Mucosa of descending colon (tissue), 3 donors: ENCODE results near the gene EPAS1. TPM values are rescaled to one million over a fixed set of nuclear protein-coding genes. Genes with fewer than 3 reads are reported as not detected.

Experiments
- ATAC-seq: fragments of 200-7000 bp; cut with Tn5 transposase; one replicate; pipeline ENCODE4 v1.9.1; 2020; ENCODE audit warnings: mild to moderate bottlenecking, moderate library complexity
- DNase-seq, 3 donors: peaks; one replicate each; pipeline ENCODE4 v3.0.0-alpha.2; 2020
- H3K36me3 ChIP-seq: fragments of 200-600 bp; one replicate; pipeline ENCODE4 v1.8.0; 2021; ENCODE audit warnings: low read depth, mild to moderate bottlenecking
- H3K4me1 ChIP-seq: fragments of 200-600 bp; one replicate; pipeline ENCODE4 v1.8.0; 2021; ENCODE audit warnings: low read depth, mild to moderate bottlenecking
- H3K4me3 ChIP-seq: fragments of 200-600 bp; one replicate; pipeline ENCODE4 v1.8.0; 2021; ENCODE audit warnings: mild to moderate bottlenecking
- H3K9me3 ChIP-seq: fragments of 200-600 bp; one replicate; pipeline ENCODE4 v1.8.0; 2021; ENCODE audit warnings: mild to moderate bottlenecking
- CTCF ChIP-seq: fragments of 200-600 bp; IDR thresholded peaks from one replicate; pipeline ENCODE4 v1.8.0; 2022; ENCODE audit warnings: antibody characterized with exemption, mild to moderate bottlenecking
- intact Hi-C, 2 donors: fragments of 100-400 bp; cut with DNase I in 1 of 2; cut with micrococcal nuclease in 1 of 2; formaldehyde crosslinking; loops; one replicate each; pipeline versions ENCODE4 v1.11.0 to v1.11.1; 2022; cut with DNase I, micrococcal nuclease
- total RNA-seq, 3 donors: library from RNA; stranded (reverse); fragmentation: NEBNext Ultra II Directional in 2 of 3; extraction: Animal tissue kit (Norgen Biotek cat#: 25700) in 2 of 3; gene quantifications; one replicate each; pipeline versions ENCODE4 v1.2.1 to v1.2.4, GENCODE V29; 2021 to 2023
- donor health status: DM: no; HTN: no; CAD: no; lungs with moderate emphysema.
- donor health status: DM: no; HTN: no; CAD: no.
- donor health status: DM: no; HTN: yes; CAD: no.

Gene EPAS1
- total RNA-seq, 3 donors from 2014 or later: 126 to 251 (median 150) TPM

DNA sequence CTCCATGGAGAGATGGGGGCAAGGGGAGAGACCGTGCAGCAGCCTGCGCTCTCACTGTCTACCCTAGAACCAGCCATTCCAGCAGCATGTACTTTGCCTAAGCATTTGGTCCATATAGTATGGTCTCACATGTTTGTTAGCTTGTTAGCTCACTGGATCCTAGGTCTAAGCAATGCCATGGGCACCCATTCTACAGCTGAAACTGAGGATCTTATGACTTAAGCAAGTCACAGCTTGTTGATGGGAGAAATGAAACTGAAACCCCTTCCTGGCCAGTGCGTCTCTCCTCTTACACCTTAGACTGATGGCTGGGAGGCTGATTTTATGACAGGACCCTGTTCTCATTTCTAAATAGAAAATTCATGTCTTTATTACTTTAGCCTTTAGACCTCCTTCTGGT lies 90.1 kb downstream of the EPAS1 start:
- ATAC-seq (no peak), DNase-seq (no peak)
- intact Hi-C loops: no loop called here
- Histone ChIP-seq H3K4me1 (no peaks in the 10 kb centered on the region), H3K4me3 (no peak overlapping the region), H3K9me3 (no peaks in the 10 kb centered on the region), H3K36me3 (no peaks in the 10 kb centered on the region)
- no peak for TF ChIP-seq CTCF

DNA sequence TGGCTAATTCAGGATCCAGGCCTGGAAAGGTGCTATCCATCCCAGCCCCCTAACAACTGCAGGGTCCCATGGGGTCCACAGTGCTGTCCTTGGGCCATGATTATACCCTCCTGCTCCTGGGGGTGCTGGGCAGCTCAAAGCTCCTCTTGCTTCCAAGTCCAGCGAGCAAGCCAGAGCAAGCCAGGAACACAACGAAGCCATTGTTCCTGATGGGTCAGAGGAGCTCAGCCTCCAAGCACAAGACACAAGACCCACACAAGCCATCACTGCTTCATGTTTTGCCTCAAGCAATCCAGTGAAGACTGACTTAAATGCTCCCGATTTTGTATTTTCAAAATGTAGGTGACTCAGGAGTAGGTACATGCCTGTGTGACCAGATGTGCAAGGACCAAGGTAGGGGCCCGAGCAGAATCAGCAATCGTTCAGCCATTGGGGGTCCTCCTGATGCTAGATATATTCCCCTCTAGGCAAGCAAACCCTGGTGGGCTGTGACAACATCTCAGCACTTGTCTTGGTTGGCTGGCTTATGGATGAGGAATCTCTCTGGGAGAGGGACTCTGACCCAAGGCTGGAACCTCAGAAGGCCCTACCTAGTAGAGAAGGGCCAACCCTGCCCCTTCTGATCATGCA lies 90.8 kb downstream of the EPAS1 start:
- no peaks in the 10 kb centered on the region for H3K9me3 ChIP-seq
- H3K4me1 ChIP-seq: no peaks in the 10 kb centered on the region
- TF ChIP-seq CTCF: no peak
- ATAC-seq: no peak
- intact Hi-C loops: no loop called here
- H3K36me3 ChIP-seq: no peaks in the 10 kb centered on the region
- no peak for DNase-seq
- H3K4me3 ChIP-seq: no peak overlapping the region

GRCh38 chr2:46388881-46389280 lies 91.7 kb downstream of the EPAS1 start:
- DNase-seq: no peak
- no peak overlapping the region for H3K4me3 ChIP-seq
- no peaks in the 10 kb centered on the region for H3K4me1 ChIP-seq
- no peak for TF ChIP-seq CTCF
- no peaks in the 10 kb centered on the region for H3K36me3 ChIP-seq
- no peaks in the 10 kb centered on the region for H3K9me3 ChIP-seq
- intact Hi-C loops: no loop called here
- no peak for ATAC-seq

DNA sequence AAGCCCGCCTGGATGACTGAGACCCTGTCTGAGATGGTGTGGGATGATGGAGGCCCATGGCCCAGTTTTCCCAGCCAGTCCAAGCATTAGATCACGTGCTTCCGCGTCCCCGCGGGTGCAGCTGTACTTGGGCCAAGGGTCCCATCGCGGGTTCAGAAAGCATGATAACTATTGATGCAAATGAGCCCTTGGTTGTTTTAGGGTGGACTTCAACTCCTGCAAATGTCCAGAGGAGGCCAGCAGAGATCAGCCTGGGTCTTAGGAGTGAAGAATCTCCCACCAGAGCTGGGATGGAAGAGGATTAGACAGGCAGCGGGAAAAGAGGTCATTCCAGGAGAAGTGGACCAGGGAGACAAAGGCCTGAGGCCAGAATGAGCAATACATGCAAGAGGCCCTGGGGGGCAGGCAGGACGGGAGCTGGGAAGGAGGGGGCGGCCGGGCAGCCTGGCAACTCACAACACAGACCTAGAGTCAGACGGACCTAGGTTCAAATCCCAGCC lies 92.3 kb downstream of the EPAS1 start:
- no peak for DNase-seq
- H3K4me3 ChIP-seq: no peak overlapping the region
- no peaks in the 10 kb centered on the region for H3K36me3 ChIP-seq
- H3K9me3 ChIP-seq: no peaks in the 10 kb centered on the region
- no peak for ATAC-seq
- no peak for TF ChIP-seq CTCF
- intact Hi-C loops: no loop called here
- no peaks in the 10 kb centered on the region for H3K4me1 ChIP-seq

DNA sequence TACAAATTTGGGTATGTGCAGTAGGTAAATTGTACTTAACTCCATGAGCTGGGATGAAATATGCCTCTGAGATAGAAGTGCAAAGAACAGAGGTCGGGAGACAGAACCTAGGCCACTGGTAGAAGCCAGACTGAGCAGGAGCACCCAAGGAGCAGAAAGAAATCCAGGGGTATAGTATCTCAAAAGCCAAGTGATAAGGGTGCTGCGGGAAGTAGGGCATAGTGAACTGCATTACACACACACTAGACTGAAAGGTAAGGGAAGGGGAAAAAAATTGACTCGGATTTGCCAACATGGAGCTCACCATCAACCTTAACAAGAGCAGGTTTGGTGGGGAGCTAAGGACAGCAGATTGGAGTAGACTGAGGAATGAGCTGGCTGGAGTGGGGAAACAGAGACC lies 92.8 kb downstream of the EPAS1 start:
- ATAC-seq: no peak
- no peak for TF ChIP-seq CTCF
- Histone ChIP-seq H3K4me3 (no peak overlapping the region), H3K4me1 (no peaks in the 10 kb centered on the region), H3K36me3 (no peaks in the 10 kb centered on the region), H3K9me3 (no peaks in the 10 kb centered on the region)
- no peak for DNase-seq
- intact Hi-C loops: no loop called here
